ENCODE measurements around the gene OR13F1. TPM values are rescaled to one million over a fixed set of nuclear protein-coding genes. Genes with fewer than 3 reads are reported as not detected.

The OR13F1 gene
- total and polyA plus RNA-seq, 10 of the 15 experiments (the other 5 are each of a cell fraction or from before 2014, with no cell fraction given): not detected

DNA sequence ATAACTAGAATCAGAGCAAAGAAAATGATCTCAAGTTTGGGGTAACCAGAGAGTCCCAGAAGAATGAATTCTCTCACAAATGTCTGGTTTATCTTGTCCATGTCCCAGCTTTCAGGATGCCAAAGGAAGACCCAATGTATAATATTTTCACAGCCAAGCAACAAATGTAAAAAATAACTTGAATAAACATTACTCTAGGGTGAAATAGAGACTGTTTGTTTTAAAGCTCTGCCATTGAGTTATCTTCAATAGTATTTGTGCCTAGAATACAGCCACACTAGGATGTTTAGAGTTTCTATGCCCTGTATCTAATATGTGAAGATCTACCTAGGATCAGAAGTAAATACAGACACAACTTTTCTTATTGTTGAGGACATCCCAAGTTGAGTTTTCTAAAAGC is 23.0 kb downstream of the OR13F1 start, which contains the start of gene OR13C4 (continued):
- TF ChIP-seq PAX5 (IDR thresholded peaks at IDR 0.05; ENCODE audit: borderline replicate concordance, low read depth, low read length): no peak

DNA sequence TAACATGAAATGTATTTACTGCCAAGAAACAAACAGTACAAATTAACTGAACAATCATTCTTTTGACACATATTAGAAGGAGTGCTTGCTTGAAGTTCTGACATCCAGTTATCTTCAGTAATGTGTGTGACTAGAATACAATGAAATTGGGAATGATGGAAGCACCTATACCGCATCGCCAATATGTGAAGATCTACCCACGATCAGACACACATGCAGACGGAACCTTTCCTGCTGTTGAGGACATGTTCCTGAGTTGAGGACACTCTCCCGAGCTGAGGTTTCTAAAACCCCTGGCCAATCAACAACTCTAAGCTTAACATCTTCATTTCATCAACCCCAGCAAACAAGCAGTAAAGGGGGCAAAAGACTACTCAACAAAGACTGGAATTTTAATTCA is 32.7 kb downstream of the OR13F1 start, which contains the start of gene OR13C3:
TSS of gene OR13C3 (minus strand) at position 101 of the 400 bp plus-strand sequence. CDS start 133 bp downstream, outside the sequence.
- no peak within 1 kb of the TSS for H3K4me3 ChIP-seq
- in situ Hi-C loops (cut with MboI) (no loop called here), intact Hi-C loops (cut with micrococcal nuclease; ENCODE audit: unreplicated experiment) (no loop called here)
- DNase-seq (ENCODE audit: low read depth, low spot score) (no peak), FAIRE-seq (no peak), ATAC-seq (no peak)
- CTCF ChIA-PET: interaction anchor here (1.3 kb wide), 1 partner anchor 42 kb away, joined by 4 read pairs; no protein-coding TSS in a partner anchor
- POLR2A ChIA-PET: interaction anchor here (0.6 kb wide), 1 partner anchor 454 kb away, joined by 6 read pairs; no protein-coding TSS in a partner anchor
- H3K4me1 ChIP-seq (ENCODE audit: control insufficient read depth, insufficient read depth, low read length): no peaks in the 10 kb centered on the region
- RAD21 ChIA-PET (ENCODE audit: unreplicated experiment): no interaction called here
- no peak within 1 kb of the TSS for H2AFZ ChIP-seq (ENCODE audit: control insufficient read depth, low read depth, low read length)
- H4K20me1 ChIP-seq (ENCODE audit: control insufficient read depth, insufficient read depth): no peaks in the 10 kb centered on the region
- no TSS peak for BruUV-seq (replicated peaks)
- 62% methylated on average over 5 of the region's 5 CpGs for WGBS (ENCODE audit: insufficient coverage, insufficient replicate concordance, low lambda C conversion rate, missing lambda C conversion rate)
- no peak within 1 kb of the TSS for H3K27ac ChIP-seq (ENCODE audit: control insufficient read depth, insufficient read depth)
- no peak within 1 kb of the TSS for H3K9ac ChIP-seq (ENCODE audit: control insufficient read depth, insufficient read depth, low read length)
- no peaks in the 10 kb centered on the region for H3K36me3 ChIP-seq (ENCODE audit: control insufficient read depth in 2 of 2, insufficient read depth in 2 of 2, low read length in 1 of 2)
- no peaks in the 10 kb centered on the region for H3K9me3 ChIP-seq (replicated peaks; ENCODE audit: control insufficient read depth, insufficient read depth, low read length)
- no peak for TF ChIP-seq NFIC (IDR thresholded peaks at IDR 0.05; ENCODE audit: low read depth, low read length)
- TF ChIP-seq, protein P1, sequence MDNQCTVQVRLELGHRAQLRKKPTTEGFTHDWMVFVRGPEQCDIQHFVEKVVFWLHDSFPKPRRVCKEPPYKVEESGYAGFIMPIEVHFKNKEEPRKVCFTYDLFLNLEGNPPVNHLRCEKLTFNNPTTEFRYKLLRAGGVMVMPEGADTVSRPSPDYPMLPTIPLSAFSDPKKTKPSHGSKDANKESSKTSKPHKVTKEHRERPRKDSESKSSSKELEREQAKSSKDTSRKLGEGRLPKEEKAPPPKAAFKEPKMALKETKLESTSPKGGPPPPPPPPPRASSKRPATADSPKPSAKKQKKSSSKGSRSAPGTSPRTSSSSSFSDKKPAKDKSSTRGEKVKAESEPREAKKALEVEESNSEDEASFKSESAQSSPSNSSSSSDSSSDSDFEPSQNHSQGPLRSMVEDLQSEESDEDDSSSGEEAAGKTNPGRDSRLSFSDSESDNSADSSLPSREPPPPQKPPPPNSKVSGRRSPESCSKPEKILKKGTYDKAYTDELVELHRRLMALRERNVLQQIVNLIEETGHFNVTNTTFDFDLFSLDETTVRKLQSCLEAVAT (IDR thresholded peaks at IDR 0.05): no peak
- TF ChIP-seq WRNIP1 (IDR thresholded peaks at IDR 0.05; ENCODE audit: borderline replicate concordance, low read depth, low read length): no peak
- TF ChIP-seq, protein P2, sequence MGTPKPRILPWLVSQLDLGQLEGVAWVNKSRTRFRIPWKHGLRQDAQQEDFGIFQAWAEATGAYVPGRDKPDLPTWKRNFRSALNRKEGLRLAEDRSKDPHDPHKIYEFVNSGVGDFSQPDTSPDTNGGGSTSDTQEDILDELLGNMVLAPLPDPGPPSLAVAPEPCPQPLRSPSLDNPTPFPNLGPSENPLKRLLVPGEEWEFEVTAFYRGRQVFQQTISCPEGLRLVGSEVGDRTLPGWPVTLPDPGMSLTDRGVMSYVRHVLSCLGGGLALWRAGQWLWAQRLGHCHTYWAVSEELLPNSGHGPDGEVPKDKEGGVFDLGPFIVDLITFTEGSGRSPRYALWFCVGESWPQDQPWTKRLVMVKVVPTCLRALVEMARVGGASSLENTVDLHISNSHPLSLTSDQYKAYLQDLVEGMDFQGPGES (IDR thresholded peaks at IDR 0.05): no peak
- no peak within 1 kb of the TSS for H3K4me2 ChIP-seq (ENCODE audit: control insufficient read depth, insufficient read depth)
- SMC1A ChIA-PET (ENCODE audit: uncharacterized antibody, unreplicated experiment): no interaction called here
- H3K27me3 ChIP-seq (replicated peaks in 1 of 2; ENCODE audit: control insufficient read depth in 2 of 2, insufficient read depth in 2 of 2, low read length in 1 of 2): no peaks in the 10 kb centered on the region
- H3K79me2 ChIP-seq (ENCODE audit: control insufficient read depth, insufficient read depth, low read length): no peaks in the 10 kb centered on the region

Data from GM12878 (cell line).